ENCODE measurements around the gene ARHGAP45.

- TF ChIP-seq ZNF274 (IDR thresholded peaks at IDR 0.05; ENCODE audit: borderline replicate concordance, extremely low read depth, low read length) (no peak), RFX5 (IDR thresholded peaks at IDR 0.05; ENCODE audit: borderline replicate concordance, low read depth, low read length) (no peak), POLR2A (IDR thresholded peaks at IDR 0.05; ENCODE audit: control extremely low read depth in 1 of 2, low read depth in 2 of 2, low read length in 2 of 2) (no peak), CTCF (IDR thresholded peaks at IDR 0.05; ENCODE audit: control extremely low read depth in 1 of 3, insufficient read depth in 1 of 3, low read depth in 1 of 3, low read length in 3 of 3) (no peak), NRF1 (IDR thresholded peaks at IDR 0.05; ENCODE audit: low read depth, low read length) (no peak), SP1 (IDR thresholded peaks at IDR 0.05; ENCODE audit: low read depth, low read length) (no peak), RAD21 (IDR thresholded peaks at IDR 0.05 in 1 of 2, conservative IDR thresholded peaks at IDR 0.05 in 1 of 2; ENCODE audit: low read depth in 2 of 2, low read length in 2 of 2) (no peak), BRCA1 (IDR thresholded peaks at IDR 0.05; ENCODE audit: low read depth, low read length) (no peak), SIN3A (conservative IDR thresholded peaks at IDR 0.05 in 1 of 2, IDR thresholded peaks at IDR 0.05 in 1 of 2; ENCODE audit: low read depth in 1 of 2, low read length in 2 of 2) (no peak), MAFK (IDR thresholded peaks at IDR 0.05; ENCODE audit: low read depth, low read length) (no peak), EZH2 (IDR thresholded peaks at IDR 0.05; ENCODE audit: low read depth, low read length, severe bottlenecking) (no peak), EP300 (IDR thresholded peaks at IDR 0.05; ENCODE audit: borderline replicate concordance in 1 of 2, low read depth in 2 of 2, low read length in 2 of 2) (no peak), TEAD4 (IDR thresholded peaks at IDR 0.05; ENCODE audit: low read depth, low read length) (no peak), SP4 (IDR thresholded peaks at IDR 0.05; ENCODE audit: low read length) (no peak)
These were observed 2.2 kb downstream of the ARHGAP45 start for GRCh38 chr19:1069009-1069779.
